Stimulated activated CD8-positive, alpha-beta memory T cell treated with anti-CD3 and anti-CD28 coated beads, Interleukin-4, amount 100 ng/mL, for 48 hours (primary cell): Measurements from ENCODE around the gene LILRA2.
"Not testable (repeated sequence)": the region's sequence is repeated elsewhere in the genome, so short reads cannot be mapped to it uniquely, and the experiment has no call there.

Experiments used
- DNase-seq: peaks from one replicate; pipeline ENCODE4 v3.0.0-alpha.2; 2020

LILRA2 gene

DNA sequence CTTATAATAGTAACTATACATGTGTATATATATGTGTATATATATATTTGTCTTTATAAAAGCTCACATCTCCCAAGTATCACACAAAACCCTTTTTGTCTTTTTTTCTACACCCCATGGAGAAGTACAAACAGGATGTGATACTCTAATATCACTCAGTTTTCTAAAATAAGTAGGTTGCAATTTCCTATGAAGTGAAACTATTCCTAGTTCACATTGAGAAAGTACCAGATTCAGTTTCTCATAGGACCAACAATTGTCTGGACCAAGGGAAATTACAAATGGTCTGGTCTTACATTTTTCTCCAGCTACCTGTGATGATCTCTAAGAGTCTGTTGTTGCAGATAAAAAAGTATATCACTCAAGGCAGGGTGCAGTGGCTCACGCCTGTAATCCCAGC, 38.8 kb downstream of the LILRA2 start:
- DNase-seq: no peak

GRCh38 chr19:54614726-54615125, 41.1 kb downstream of the LILRA2 start:
- DNase-seq: no peak

GRCh38 chr19:54616057-54616456, 42.5 kb downstream of the LILRA2 start:
- no peak for DNase-seq

DNA sequence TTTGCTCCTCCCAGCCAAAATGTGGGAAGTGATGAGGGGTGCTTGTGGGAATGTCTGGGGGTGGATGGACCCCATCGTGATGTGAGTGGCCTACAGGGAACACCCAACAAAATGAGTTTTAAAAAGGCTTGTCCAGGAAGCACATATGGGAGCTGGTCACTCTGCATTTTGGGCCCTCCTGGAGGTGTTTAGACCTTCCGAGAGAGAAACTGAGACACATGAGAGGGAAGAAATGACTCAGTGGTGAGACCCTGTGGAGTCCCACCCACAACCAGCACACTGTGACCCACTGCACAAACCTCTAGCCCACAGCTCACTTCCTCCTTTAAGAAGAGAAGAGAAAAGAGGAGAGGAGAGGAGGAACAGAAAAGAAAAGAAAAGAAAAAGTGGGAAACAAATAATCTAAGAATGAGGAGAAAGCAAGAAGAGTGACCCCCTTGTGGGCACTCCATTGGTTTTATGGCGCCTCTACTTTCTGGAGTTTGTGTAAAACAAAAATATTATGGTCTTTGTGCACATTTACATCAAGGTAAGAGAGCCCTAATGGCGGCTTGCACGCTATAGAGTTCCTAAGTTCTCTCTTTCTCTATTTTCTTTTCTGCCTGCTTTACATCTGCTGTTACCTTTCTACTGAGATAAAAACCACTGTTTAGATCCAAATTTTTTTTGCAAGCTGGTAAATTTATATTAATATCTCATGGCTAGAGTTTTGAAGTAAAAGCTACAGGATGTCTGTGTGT, 43.4 kb downstream of the LILRA2 start:
- DNase-seq: no peak

- no peak for DNase-seq
These were observed 46.9 kb downstream of the LILRA2 start for GRCh38 chr19:54620464-54620863.

DNA sequence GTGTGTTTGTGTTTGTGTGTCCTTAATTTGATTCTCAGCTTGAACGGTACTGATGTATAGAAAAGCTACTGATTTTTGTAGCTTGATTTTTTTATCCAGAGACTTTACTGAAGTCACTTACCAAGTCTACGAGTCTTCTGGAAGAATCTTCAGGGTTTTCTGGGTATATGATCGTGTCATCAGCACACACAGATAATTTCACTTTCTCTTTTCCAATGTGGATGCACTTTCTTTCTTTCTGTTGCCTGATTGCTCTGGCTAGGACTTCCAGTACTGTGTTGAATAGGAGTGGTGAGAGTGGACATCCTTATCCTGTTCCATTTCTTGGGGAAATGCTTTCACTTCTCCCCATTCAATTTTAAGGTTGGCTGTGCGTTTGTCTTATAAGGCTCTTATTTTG, 48.8 kb downstream of the LILRA2 start:
- DNase-seq: no peak

DNA sequence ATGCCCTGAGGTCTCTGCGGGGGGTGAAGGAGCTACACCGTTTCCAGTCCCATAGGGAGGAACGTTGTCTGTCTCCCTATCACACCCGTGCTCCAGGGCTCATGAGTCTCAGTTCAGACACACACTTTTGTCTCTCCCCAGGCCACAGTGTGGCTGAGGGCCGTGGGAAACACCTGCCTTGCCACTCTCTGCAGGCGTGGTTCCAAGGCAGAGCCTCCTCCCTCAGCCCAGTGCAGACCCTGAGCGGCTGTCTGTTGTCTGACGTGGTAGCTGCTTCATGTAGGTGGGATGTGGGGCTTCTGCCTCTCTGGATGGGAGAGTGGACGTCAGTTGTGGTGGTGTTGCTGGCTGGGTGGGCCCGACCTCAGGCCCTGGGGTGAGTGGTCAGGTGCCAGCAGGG, 50.6 kb downstream of the LILRA2 start:
- DNase-seq: not testable (repeated sequence)

- not testable (repeated sequence) for DNase-seq
These were observed 51.5 kb downstream of the LILRA2 start for GRCh38 chr19:54624934-54625730.

DNA sequence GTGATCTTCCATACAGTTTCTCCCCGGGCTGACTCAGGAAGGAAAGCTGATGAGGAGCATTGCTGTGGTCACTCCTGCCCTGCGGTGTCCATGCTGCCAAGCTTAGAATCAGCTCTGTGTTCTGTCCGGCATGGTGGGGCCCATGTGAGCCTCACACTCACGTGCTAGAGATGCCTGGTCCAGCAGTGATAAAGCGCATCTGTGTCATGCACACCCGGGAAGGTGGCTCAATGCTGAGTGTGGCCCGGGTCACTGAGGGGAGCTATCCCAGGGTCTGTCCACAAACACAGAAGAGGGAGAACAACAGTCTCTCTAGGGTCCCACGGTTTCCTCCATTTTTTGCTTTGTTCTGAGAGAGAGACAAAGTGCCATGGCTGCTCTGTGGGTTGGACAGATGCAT, 53.2 kb downstream of the LILRA2 start:
- DNase-seq: no peak

DNA sequence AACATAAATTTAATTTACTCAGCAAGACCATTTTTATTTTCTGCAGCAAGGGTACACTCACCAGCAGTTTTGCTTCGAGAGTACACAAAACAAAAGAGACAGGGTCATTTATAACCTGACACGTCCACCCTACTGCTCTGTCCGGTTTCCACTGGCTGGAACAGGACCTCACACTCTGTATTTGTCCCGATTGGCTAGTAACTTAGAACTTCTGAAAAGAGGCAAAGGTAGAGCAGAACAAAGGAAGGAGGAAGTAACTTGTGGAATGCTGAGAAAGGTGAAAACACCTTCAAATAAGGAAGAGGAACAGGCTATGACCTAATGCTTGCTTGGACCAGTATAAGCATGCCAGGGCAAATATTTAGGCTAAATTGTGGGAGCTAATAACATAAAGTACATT, 54.3 kb downstream of the LILRA2 start:
- DNase-seq: not testable (repeated sequence)

GRCh38 chr19:54630262-54630661, 56.7 kb downstream of the LILRA2 start, which contains the start of gene LILRB1:
Gene LILRB1 (plus strand): TSS chr19:54630484. CDS start chr19:54631074, 590 bp downstream.
- not testable (repeated sequence) for DNase-seq

GRCh38 chr19:54630782-54631181, 57.2 kb downstream of the LILRA2 start:
- no peak for DNase-seq

GRCh38 chr19:54631489-54632337, 58.1 kb downstream of the LILRA2 start:
- not testable (repeated sequence) for DNase-seq

GRCh38 chr19:54632517-54632916, 58.9 kb downstream of the LILRA2 start:
- not testable (repeated sequence) for DNase-seq

DNA sequence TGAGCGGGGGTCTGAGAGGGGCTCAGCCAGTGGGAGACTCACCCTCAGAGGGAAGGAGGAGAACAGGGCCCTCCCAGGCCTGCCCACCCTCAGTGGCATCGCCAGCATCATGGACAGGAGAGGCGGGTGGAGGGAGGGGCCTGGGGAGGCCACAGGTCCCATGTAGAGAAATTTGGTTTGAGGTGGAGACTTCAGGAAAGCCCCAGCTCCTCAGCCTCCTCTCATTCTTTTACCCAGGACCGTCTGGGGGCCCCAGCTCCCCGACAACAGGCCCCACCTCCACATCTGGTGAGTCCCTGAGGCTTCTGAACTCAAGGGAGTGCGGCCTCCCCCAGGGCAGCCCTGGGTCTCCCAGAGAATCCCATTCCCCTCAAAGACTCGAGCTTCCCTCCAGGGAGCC, 59.8 kb downstream of the LILRA2 start:
- no peak for DNase-seq

- DNase-seq: not testable (repeated sequence)
These were observed 62.5 kb downstream of the LILRA2 start for GRCh38 chr19:54636081-54636480.

- DNase-seq: no peak
These were observed 65.1 kb downstream of the LILRA2 start for GRCh38 chr19:54638683-54639082.
